Heart left ventricle (tissue), 13 donors: ENCODE results near the gene RGS7.

Experiments
- POLR2A ChIP-seq, 2 donors: fragments of 450-650 bp; IDR thresholded peaks; one replicate each; pipeline ENCODE4 v1.6.1; 2017; ENCODE audit warnings: antibody characterized with exemption in 2 of 2, mild to moderate bottlenecking in 2 of 2, moderate library complexity in 2 of 2
- TF ChIP-seq, protein P1 (sequence below), 12 donors: fragments of 200-600 bp; sonication (generic) in 4 of 12; IDR thresholded peaks; one replicate each; pipeline versions ENCODE4 v1.5.0 to v1.8.0; 2018 to 2022; ENCODE audit warnings: antibody characterized with exemption in 12 of 12, mild to moderate bottlenecking in 5 of 12
- donor health status: ischemic (EF 13 %, LVEDD 7.1; RV severe dilation, severe dysfunction).
- donor health status: DM: no; HTN: yes; CAD: no.
- donor health status: DM: no; HTN: no; CAD: no.
- donor health status: ischemic (EF 25% LVEDD 6.9; RV normal size, moderate dysfunction).
- donor health status: ischemic (EF 25% LVEDD 5.7; RV mildly dilated, moderate dysfunction).
- donor health status: ischemic (EF 35%, LVEDD 5.7; RV mildly dilated, moderate dysfunction).
- donor health status: nonischemic (EF 11% LVEDD 7.7; RV severe dilation, severe dysfunction).
- donor health status: DM: yes; HTN: yes; CAD: no.
- donor health status: PGD.
- donor health status: ischemic (EF 29% LVEDD 5.4; RV normal size, mild dysfunction).
- donor health status: nonischemic (EF 23%, LVEDD 6.1; RV moderate dilation, normal function).

DNA sequence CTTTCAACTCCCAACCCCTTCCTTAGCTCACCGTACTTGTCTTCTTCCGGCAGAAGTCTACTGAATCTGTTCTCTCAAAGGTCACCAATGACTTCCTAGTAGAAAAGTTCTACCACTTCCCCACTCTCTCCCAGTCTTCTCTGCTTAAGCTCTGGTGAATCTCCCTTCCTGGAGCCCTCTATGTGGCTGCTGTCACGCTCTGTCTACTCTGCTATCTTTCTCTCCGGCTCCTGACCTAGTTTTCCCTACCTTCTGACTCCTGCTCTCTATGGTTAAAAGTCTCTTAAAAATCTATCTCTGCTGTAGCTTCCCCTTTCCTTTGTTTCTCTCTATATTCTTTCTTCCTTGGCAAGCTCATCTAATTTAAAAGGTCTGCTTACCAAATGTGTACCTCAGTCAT, 394.9 kb downstream of the RGS7 start:
- TF ChIP-seq, protein P1, sequence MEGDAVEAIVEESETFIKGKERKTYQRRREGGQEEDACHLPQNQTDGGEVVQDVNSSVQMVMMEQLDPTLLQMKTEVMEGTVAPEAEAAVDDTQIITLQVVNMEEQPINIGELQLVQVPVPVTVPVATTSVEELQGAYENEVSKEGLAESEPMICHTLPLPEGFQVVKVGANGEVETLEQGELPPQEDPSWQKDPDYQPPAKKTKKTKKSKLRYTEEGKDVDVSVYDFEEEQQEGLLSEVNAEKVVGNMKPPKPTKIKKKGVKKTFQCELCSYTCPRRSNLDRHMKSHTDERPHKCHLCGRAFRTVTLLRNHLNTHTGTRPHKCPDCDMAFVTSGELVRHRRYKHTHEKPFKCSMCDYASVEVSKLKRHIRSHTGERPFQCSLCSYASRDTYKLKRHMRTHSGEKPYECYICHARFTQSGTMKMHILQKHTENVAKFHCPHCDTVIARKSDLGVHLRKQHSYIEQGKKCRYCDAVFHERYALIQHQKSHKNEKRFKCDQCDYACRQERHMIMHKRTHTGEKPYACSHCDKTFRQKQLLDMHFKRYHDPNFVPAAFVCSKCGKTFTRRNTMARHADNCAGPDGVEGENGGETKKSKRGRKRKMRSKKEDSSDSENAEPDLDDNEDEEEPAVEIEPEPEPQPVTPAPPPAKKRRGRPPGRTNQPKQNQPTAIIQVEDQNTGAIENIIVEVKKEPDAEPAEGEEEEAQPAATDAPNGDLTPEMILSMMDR (IDR thresholded peaks at IDR 0.05) = no peak
- no peak for TF ChIP-seq POLR2A (IDR thresholded peaks at IDR 0.05)
